ENCODE results near the gene TOX4.

TOX4 gene

DNA sequence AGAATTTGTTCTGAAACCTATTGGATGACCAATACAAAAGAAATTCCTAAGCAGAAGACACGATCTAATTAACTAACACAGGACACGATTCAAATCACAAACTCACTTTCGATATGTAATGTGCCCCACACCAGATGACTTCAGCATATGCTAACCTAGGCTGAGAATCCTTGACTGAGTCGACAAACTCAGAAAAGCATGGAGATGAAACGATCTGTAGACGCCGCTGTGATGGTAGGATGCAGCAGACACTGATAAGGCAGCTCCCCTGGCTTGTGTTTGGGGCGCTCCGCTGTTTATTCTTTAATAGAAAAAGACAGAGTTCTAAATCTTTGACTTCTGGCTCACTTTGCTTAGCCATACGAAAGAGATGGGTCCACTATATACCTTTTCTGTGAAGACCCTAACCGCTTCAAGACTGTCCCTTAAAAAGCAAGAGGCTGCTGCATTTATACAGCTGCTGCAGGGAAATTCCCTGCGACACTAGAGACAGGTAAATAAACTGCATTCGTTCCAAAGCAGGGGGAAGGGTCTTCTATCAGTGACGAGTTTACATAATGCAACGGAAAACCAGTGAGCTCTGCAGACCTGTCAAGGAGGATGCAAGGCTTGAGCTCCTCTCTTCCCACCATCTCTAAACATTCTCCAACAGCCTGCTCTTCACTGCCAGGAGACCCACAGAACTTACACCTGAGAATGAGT is 22.0 kb upstream of the TOX4 start:
- H3K9ac ChIP-seq (ENCODE audit: low read length): peak overlapping the region; percentile 89
- H3K79me2 ChIP-seq (ENCODE audit: low read length): peaks cover 59% of the 10 kb centered on the region
- peaks cover 11% of the 10 kb centered on the region for H4K20me1 ChIP-seq (ENCODE audit: insufficient read depth, low read length)
- H3K9me3 ChIP-seq (ENCODE audit: insufficient read depth, low read length): no peaks in the 10 kb centered on the region
- H3K27me3 ChIP-seq (ENCODE audit: low read depth, low read length): no peaks in the 10 kb centered on the region
- H3K4me2 ChIP-seq (ENCODE audit: low read length): peak overlapping the region; percentile 89
- H2AFZ ChIP-seq (ENCODE audit: low read depth, low read length): no peak overlapping the region
- H3K4me3 ChIP-seq (ENCODE audit: low read length): peak overlapping the region; percentile 93
- peak overlapping the region; percentile 68; the same call in 1 of the 2 replicates for H3K27ac ChIP-seq (ENCODE audit: low read length)
- TF ChIP-seq, protein P1, sequence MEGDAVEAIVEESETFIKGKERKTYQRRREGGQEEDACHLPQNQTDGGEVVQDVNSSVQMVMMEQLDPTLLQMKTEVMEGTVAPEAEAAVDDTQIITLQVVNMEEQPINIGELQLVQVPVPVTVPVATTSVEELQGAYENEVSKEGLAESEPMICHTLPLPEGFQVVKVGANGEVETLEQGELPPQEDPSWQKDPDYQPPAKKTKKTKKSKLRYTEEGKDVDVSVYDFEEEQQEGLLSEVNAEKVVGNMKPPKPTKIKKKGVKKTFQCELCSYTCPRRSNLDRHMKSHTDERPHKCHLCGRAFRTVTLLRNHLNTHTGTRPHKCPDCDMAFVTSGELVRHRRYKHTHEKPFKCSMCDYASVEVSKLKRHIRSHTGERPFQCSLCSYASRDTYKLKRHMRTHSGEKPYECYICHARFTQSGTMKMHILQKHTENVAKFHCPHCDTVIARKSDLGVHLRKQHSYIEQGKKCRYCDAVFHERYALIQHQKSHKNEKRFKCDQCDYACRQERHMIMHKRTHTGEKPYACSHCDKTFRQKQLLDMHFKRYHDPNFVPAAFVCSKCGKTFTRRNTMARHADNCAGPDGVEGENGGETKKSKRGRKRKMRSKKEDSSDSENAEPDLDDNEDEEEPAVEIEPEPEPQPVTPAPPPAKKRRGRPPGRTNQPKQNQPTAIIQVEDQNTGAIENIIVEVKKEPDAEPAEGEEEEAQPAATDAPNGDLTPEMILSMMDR (IDR thresholded peaks at IDR 0.05; ENCODE audit: low read depth, low read length): no peak
- TF ChIP-seq EZH2phosphoT487 (IDR thresholded peaks at IDR 0.05; ENCODE audit: low read depth): no peak
- peaks cover 11% of the 10 kb centered on the region for H3K4me1 ChIP-seq (ENCODE audit: low read length)
- peaks cover 7% of the 10 kb centered on the region for H3K36me3 ChIP-seq (replicated peaks; ENCODE audit: low read depth, low read length)

DNA sequence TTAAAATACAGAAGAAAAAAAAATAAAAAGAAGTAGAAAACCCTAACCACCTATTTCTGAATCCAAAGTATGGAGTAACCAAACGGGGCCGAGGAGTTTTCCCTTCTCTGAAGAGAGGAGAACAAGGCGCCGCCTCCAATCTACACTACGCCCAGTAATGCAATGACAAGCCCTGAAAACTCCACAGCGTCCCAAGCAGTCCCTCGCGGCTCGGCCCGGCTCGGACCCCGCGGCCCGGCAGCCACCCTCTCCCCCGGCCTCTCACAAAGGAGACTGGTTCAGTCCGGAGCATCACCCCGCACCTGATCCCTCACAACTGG is 21.4 kb upstream of the TOX4 start:
- Histone ChIP-seq H3K4me2 (ENCODE audit: low read length) (peak overlapping the region; percentile 89), H3K27ac (ENCODE audit: low read length) (peak overlapping the region; percentile 68), H2AFZ (ENCODE audit: low read depth, low read length) (0 out of 2 replicates have a peak overlapping the region, but pooled peaks have one; percentile 56), H3K9ac (ENCODE audit: low read length) (peak overlapping the region; percentile 89), H3K79me2 (ENCODE audit: low read length) (peaks cover 53% of the 10 kb centered on the region), H3K36me3 (replicated peaks; ENCODE audit: low read depth, low read length) (peaks cover 7% of the 10 kb centered on the region), H3K4me3 (ENCODE audit: low read length) (peak overlapping the region; percentile 93), H3K9me3 (ENCODE audit: insufficient read depth, low read length) (no peaks in the 10 kb centered on the region), H3K27me3 (ENCODE audit: low read depth, low read length) (no peaks in the 10 kb centered on the region), H4K20me1 (ENCODE audit: insufficient read depth, low read length) (peaks cover 5% of the 10 kb centered on the region), H3K4me1 (ENCODE audit: low read length) (peaks cover 8% of the 10 kb centered on the region; the same call in 1 of the 2 replicates)
- TF ChIP-seq, protein P1 (IDR thresholded peaks at IDR 0.05; ENCODE audit: low read depth, low read length): no peak
- no peak for TF ChIP-seq EZH2phosphoT487 (IDR thresholded peaks at IDR 0.05; ENCODE audit: low read depth)

DNA sequence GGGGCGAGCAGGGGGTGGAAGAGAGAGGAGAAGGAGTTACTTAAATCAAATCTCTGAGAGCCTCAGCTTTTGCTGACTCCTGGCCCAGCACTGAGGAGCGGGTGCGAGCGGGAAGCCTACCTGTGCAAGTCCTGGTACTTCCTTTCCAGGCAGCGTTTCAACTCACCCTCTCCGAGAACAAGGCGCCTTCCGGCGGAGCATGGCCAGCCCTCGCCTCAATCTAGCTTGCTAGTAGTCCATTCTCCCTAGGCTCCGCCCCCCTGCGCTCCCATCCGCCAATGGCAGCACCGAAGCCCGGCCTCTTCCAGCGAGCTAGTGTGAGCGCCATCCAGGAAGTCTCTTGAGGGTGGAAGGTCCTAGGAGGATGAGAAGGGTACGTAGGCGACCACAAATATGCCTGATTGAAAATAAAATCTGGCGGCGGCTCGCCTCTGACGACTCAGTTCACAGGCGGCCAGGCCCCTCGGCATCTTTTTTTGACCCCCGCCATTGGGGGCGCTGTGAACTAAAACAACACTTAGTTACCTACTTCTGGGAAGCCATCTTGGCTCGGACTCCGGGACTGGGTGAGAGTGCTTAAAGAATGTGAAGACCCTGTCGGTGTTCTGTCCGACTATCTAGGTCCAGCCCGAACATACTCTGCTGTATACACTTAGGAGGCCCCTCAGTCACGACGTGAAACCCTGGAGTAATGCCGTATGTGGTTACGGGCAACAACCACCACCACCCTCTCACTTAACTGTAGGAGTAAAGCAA is 20.9 kb upstream of the TOX4 start, which contains the start of gene CHD8:
TSS of gene CHD8 (minus strand) at position 212 of the 756 bp plus-strand sequence. CDS start 24,480 bp downstream, outside the sequence.
- peak within 1 kb of the TSS; percentile 93 for H3K4me3 ChIP-seq (ENCODE audit: low read length)
- H3K9ac ChIP-seq (ENCODE audit: low read length): peak within 1 kb of the TSS; percentile 95
- peaks cover 48% of the 10 kb centered on the region for H3K79me2 ChIP-seq (ENCODE audit: low read length)
- H3K36me3 ChIP-seq (replicated peaks; ENCODE audit: low read depth, low read length): peaks cover 7% of the 10 kb centered on the region
- peak within 1 kb of the TSS; percentile 91 for H3K4me2 ChIP-seq (ENCODE audit: low read length)
- peaks cover 5% of the 10 kb centered on the region for H4K20me1 ChIP-seq (ENCODE audit: insufficient read depth, low read length)
- no peaks in the 10 kb centered on the region for H3K9me3 ChIP-seq (ENCODE audit: insufficient read depth, low read length)
- peak within 1 kb of the TSS; percentile 98 for H2AFZ ChIP-seq (ENCODE audit: low read depth, low read length)
- H3K27ac ChIP-seq (ENCODE audit: low read length): peak within 1 kb of the TSS; percentile 84
- peaks cover 8% of the 10 kb centered on the region; the same call in 1 of the 2 replicates for H3K4me1 ChIP-seq (ENCODE audit: low read length)
- H3K27me3 ChIP-seq (ENCODE audit: low read depth, low read length): no peaks in the 10 kb centered on the region
- no peak for TF ChIP-seq EZH2phosphoT487 (IDR thresholded peaks at IDR 0.05; ENCODE audit: low read depth)
- TF ChIP-seq, protein P1 (IDR thresholded peaks at IDR 0.05; ENCODE audit: low read depth, low read length): peak; percentile 75

DNA sequence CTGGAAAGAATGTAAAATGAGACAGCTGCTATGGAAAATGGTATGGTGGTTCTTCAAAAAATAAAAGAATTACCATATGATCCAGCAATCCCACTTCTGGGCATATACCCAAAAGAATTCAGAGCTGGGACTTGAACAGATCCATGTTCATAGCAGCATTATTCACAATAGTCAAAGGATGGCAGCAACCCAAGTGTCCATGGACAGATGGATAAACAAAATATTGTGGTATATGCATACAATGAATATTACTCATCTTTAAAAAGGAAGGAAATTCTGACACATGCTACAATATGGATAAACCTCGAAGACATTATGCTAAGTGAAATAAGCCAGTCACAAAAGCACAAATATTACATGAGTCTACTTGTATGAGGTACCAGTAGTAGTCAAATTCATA is 9.4 kb upstream of the TOX4 start:
- Histone ChIP-seq H3K27ac (ENCODE audit: low read length) (no peak overlapping the region), H3K9ac (ENCODE audit: low read length) (no peak overlapping the region), H3K4me3 (ENCODE audit: low read length) (no peak overlapping the region), H3K4me1 (ENCODE audit: low read length) (no peaks in the 10 kb centered on the region), H3K79me2 (ENCODE audit: low read length) (no peaks in the 10 kb centered on the region), H2AFZ (ENCODE audit: low read depth, low read length) (no peak overlapping the region), H3K4me2 (ENCODE audit: low read length) (no peak overlapping the region), H3K36me3 (replicated peaks; ENCODE audit: low read depth, low read length) (no peaks in the 10 kb centered on the region), H4K20me1 (ENCODE audit: insufficient read depth, low read length) (no peaks in the 10 kb centered on the region), H3K9me3 (ENCODE audit: insufficient read depth, low read length) (no peaks in the 10 kb centered on the region), H3K27me3 (ENCODE audit: low read depth, low read length) (no peaks in the 10 kb centered on the region)
- TF ChIP-seq, protein P1 (IDR thresholded peaks at IDR 0.05; ENCODE audit: low read depth, low read length): no peak
- no peak for TF ChIP-seq EZH2phosphoT487 (IDR thresholded peaks at IDR 0.05; ENCODE audit: low read depth)
